ENCODE data around the gene SDF4.

- TF ChIP-seq CTCF (IDR thresholded peaks at IDR 0.05 in 8 of 11, conservative IDR thresholded peaks at IDR 0.05 in 3 of 11), result no peak
- TF ChIP-seq POLR2AphosphoS5 (IDR thresholded peaks at IDR 0.05), result no peak
- no peak for TF ChIP-seq POLR2A (IDR thresholded peaks at IDR 0.05)
These were observed 31.6 kb downstream of the SDF4 start for GRCh38 chr1:1199961-1200875.
